UCSD-AML1 (cell line): ENCODE results near the gene SORL1.
A peak's percentile ranks its signal among the peaks of the same experiment; 100 is the strongest.

Experiments used
- DNase-seq: peaks from one replicate; lab custom pipeline; 2025; ENCODE audit not compliant: unreplicated experiment; lab: John Stamatoyannopoulos, UW

The SORL1 gene

DNA sequence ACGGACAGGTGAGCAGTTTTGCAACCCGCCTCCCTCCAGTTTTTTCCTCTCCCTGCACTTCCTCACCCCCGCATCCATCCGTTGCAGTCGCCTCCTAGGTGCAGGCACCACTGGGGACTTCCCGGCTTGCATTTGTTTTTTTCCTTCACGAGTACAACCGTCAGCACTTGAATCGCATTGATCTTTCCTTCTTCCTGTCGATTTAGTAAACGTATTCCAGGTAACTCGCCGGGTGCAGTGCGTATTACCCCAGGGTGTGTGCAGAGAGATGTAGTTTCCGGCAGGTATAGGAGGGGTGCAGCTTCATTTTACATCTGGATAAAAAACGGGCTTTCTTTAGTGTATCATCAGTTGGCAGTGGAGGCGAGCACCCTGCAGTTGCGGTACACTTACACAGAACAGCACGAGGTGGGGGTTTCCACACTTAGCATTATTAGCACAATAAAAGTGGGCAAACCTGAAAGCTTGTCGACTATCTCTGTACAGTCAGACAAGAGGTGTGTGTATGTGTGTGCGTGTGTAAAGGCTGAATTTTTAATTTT lies 566 bp downstream of the SORL1 start, which contains the start of gene SORL1-AS1:
Gene SORL1-AS1 (minus strand): TSS at position 359 of the 542 bp plus-strand sequence.
- no peak for DNase-seq

DNA sequence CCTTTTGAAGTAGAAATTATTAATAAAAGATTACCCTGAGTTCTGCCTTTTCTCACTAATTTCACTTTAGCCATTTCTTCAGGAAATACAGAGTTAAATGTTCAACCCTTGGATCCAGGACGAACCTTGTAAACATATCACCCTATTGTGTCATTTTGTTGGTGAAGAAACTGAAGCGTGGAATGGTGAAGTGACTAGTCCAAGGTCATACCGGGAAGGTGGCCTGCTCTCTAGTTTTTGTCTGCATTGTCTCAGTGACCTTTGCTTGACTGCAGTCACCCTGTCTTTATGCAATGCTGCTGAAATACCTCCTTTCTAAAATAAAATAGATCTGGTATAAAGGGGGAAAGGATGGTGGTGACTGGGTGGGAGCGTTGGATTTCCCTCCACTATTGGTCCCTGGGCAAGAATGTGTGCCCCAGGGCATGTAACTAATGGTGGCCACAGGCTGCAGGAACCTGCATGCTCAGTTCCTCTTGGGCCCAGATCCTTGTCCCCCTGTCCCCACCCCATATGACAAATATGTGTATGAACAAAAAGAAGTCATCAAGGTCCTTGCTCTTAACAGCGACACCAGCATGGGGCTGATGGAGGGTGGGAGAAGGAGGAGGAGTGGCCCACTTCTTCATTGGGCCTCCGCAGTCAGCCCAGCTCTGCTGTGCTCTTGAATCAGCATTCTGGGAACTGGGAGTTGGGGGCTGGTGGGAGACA lies 1.6 kb downstream of the SORL1 start:
- DNase-seq: no peak

DNA sequence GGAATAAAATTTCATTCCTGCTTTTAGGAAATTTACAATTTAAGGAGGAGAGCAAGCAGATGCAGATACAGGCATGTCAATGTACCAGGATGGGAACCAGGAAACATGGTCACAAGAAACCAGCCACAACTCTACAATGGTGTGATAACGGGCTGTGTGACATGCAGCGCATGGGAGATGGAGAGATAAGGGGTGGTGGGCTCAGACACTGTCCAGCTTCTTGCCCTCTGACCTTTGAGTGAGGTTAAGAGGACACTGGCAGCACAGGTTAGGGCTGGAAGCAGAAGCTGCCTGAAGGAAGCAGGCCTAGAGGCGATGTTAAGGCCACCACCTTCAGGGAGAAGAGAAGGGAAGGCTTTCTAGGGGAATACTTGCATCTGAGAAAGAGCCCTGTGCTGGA lies 3.0 kb downstream of the SORL1 start:
- DNase-seq: no peak

DNA sequence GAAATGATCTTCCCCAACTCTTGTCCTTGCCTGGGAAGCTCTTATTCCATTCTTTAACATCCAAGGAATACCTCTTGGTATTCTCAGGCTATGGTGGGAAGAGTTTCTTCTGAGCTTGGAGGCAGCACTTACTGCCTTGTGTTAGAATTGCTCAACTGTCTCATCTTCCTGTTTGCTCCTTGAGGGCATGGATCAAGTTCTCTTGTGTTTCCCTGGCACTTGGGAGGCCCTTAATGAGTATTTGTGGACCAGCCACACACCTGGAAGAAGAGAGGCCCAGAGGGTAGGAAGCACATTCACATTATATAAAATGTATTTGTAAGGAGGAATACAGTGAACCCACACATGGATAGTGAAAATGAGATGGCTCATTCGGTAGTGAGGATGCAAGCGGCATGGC lies 4.0 kb downstream of the SORL1 start:
- no peak for DNase-seq

DNA sequence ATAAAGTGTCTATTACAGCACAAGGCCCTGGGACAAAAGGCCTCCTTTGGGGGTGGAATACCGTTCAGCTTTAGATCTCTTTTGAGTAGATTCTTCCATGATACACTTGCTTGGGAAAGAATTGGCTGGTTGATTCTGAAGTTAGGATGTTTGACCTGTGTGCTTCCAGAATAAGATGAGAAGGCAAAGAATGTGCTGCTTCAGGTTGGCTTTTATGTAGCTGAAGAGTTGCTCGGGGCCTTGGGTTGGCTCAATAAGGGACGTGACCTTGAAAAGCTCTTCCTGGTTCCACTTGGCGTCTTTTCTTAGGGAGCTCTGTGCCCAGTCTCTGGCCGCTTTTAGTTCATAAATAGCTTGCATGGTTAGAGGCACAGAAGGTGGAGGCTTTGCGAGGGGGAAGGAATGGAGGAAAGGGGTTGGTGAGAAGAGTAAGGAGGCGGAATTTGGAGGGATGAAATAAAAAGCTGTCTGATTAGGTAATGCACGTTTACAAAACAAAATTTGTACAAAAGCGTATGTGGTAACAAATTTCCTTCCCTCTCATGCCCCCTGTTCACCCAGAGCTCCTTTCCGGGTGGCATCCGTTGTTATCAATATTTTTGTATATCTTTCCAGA lies 4.8 kb downstream of the SORL1 start:
- DNase-seq: no peak

DNA sequence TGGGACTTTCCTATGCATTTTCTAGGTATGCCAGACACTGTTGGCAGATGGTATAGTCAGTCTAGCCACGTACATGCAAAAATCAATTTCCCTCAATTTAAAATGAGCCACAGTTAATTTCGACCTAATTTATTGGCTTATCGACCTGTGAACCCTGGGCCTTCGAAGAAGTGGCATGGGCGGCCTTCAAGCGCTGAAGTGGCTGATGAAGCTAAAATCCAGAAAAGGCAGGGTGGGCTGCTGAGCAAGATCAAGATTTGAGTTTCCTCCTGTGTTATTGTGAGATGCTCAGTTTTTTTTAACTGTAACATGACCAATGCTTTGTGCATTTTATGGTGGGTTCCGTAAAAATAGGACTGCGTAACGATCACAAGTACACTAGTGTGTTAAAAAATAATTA lies 6.4 kb downstream of the SORL1 start:
- DNase-seq: no peak

DNA sequence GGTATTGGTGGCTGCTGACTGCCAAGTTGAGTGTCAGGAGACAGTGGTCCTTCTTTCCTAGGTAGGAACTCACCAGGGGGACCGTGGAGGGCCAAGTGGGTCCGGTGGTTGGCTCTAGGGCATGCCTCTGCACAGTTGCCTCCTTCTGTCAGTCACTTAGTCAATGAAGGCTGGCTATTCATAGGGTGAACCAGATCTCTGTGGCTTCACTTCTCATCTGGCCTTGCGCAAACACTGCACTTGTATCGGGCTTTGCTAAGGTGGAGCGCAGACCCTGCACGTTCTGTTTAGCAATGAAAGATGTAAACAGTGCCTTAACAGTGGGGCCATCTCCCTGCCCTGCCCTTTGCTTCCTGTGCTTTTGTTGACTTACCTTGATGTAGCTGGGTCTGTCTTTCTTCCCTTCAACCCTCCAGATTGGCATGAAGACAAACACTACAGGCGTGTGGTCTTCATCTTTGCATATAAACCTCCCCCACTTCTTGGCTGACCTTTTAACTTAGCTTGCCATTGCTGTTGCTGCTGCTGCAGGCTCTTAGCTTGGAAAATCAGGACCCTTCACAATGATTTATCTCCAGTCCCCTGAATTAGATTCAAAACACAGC lies 7.4 kb downstream of the SORL1 start:
- DNase-seq: no peak

DNA sequence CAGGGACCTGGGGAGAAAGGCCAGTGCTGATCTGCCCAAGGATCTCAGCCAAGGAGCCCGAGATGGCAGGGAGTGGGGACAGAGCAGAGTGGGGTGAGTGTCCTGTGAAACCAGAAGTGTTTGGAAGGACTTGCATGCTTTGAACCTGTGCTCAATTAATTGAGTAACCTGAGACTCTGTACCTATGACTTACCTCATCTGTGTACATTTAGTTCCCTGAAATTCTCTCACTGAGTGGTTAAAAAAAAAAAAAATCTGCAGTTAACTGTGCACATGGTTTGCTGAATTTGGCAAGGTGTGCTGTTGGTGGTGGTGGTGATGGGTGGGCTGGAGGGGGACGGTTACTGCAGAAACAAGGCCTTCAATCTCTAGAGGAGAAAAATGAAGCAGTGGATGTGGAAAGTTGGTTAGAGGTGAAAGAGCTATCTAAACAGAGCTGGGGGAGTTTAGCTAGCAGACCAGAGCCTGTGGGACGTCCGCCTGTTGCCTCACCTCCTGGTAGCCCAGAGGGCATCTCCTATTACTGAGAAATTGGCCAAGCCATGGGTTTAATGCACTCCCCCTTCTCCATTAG lies 8.9 kb downstream of the SORL1 start:
- no peak for DNase-seq

DNA sequence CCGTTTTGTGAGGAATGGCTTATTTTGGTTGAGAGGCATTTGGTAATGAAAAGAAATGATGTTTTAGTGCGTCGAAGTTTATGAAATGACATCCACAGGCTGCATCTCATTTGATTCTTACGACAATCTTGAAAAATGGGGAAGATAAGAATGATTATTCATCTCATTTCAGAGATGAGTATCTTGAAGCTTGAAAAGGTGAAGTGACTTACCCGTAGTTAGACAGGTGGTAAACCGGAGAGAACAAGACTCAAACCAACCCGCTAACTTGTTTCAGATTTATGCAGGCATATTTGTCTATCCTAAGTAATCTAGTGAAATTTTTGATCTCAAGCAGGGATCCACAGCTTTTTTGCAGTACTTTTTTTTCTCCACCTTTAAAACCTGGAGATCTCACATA lies 9.7 kb downstream of the SORL1 start:
- DNase-seq: no peak

DNA sequence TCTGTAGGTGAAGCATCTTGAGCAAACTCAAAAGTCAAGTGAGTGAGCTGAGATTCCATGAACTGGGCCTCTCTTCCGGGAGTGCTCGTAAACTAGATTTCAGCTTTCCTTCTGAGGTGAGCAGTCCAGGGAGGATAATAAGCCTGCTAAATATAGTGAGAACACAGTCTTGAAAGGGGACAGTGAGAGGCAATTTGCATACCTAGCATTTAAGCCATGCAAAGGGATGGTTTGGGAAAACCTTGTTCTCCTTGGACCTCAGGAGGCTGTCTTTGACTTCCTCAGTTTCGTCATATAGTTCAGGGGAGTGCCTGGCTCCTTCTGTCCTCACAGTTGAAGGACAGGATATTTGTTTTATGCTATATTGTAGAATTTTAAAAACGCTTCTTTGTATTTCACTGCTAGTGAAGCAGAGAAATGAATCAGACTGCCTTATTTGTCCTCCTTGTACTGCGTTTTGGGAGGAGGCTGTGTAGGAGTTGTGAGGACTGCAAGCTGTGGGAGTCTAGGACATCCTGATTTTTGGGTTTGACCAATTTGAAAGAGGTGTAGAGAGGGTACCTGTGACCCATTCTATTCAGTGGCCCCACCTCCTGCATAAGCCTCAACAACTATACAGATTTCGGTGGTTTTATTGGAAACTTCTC lies 11.7 kb downstream of the SORL1 start:
- DNase-seq: no peak

DNA sequence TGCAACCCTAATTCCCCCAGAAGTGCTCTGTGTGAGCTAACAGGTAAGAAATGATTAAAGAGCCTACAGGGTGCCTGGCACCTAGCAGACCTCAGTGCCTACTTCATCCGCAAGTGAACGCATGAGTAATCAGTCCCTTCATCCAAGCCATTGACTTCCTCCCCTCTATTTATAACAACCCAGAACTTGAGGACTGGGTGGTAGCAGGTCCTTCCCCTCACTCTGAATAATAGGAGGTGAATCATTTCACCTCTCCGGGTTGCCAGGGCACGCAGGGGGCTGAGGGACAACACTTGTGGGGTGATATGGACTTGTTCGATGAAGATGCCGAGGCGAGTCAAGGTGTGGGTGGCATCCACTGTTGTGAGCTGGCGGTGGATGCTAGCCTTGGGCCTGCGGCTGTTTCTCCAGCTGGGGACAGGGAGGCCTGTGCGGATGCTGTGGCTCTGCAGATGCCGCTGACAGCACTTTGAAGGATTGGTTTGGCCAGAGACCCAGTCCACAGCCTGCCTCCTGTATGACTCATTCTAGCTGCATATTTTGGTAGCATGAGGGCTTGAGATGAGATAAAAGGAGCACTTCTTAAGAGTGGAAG lies 12.3 kb downstream of the SORL1 start:
- peak; percentile 68 for DNase-seq

DNA sequence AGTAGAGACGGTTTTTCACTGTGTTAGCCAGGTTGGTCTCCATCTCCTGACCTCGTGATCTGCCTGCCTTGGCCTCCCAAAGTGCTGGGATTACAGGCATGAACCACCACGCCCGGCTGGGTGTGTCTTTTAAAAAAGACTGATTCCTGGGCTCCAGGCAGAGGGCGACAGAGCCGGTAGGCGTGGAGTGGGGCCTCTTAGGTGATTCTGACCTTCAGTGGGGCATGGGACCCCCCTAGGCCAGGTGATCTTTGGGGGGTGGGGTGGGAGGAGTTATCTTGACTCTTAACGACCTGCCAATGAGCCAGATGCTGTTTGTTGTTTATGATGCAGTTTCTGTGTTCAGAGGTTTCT lies 13.6 kb downstream of the SORL1 start:
- DNase-seq: no peak

DNA sequence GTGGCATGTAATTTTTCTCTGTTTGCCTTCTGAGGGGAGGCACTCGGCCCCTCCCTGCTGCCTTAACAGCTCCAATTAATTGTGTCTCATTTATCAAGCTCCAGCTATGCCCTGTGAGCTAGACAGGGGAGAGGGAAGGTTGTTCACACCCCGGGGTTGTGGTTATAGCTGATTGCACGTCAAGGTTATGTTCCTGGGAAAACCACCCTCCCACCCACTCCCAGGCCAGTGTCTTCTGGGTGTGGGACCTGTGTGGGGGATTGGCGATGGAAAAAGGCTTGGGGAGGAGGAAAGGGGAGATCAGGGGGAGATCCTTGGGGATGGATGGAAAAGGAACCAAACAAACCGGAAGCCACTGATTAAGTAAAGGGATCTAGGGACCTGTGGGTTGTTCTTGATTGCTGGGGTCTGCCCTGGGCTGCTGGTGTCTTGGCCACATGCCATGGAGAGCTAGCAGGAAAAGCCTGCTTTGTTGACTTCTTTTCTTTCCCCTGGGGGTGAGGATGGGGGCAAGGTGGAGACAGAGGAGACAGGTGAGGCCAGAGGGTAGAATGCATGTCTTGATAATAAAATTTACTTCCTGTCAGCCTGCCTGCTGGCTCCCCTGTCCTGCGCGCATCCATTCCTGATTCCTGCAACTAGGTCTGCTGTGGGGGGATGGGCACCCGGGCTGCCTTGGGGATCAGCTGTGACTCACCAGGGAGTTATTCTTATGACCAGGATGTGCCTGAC lies 14.1 kb downstream of the SORL1 start:
- DNase-seq: peak; percentile 52

DNA sequence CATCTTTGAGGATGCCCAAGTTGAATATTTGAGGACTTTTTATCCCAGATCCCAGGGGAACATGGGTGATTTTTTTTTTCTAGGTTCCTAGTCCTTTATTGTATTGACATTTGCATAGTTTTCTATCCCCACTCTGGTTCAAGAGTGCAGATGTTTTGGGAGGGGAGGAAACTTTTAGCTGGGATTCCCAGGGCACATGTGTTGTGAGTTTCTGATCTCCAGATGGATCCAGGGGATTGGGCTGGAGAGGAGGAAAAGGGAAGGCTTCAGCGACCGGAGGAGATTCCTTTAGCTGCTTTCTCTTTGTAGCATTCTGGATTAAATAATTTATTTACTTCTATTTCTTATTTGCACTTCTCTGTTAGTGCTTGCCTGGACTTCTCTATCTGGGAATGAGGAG lies 15.4 kb downstream of the SORL1 start:
- no peak for DNase-seq

DNA sequence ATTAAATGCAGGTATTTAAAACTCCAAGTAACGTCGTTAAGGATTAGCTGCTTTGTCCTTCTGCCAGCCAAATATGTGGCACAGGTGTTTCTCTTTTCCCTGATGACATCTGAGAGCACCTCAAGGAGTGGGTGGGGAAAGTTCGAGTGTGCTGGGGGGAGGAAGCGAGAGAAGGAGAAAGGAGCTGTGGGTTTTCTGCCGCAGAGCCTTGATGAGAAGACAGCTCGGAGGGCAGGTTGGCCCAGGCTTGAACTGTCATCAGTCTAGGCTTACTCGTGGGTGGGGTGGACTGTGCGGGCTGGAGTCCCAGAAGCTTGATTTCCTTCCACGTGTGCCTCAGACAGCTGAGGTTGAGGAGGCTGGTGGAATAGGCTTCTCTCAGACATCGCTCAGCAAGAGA lies 15.9 kb downstream of the SORL1 start:
- no peak for DNase-seq

DNA sequence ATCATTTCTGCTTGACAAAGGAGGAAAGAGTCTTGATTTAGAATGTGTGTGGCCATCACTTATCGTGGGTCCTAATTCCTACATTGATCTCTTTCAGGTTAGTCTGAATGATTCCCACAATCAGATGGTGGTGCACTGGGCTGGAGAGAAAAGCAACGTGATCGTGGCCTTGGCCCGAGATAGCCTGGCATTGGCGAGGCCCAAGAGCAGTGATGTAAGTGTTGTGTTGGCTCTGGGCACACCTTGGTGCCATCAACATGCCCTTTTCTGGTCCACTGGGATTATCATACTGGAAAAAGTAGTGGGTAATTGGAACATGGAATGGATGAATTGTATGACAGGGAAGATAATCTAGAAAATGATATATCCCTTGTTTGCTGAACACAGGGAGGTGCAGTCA lies 17.8 kb downstream of the SORL1 start:
- no peak for DNase-seq

DNA sequence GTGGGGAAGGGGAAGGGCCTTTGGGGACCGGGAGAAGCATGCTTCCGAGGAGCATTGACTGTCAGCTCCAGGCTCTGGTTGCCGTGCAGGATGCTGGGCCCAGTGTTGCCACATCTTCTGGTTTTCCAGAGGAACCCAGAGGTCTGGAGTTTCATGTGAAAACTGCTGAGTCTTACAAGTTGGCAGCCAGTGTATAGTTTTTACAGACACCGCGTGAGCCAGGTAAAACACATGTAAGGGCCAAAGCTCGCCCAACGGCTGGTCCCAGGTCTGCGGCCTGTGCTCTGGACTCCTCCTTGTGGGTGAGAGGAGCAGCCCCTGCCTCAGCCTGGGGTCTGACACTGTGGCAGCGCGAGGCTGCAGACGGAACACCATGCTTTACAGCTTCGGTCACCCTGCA lies 19.1 kb downstream of the SORL1 start:
- DNase-seq: no peak

DNA sequence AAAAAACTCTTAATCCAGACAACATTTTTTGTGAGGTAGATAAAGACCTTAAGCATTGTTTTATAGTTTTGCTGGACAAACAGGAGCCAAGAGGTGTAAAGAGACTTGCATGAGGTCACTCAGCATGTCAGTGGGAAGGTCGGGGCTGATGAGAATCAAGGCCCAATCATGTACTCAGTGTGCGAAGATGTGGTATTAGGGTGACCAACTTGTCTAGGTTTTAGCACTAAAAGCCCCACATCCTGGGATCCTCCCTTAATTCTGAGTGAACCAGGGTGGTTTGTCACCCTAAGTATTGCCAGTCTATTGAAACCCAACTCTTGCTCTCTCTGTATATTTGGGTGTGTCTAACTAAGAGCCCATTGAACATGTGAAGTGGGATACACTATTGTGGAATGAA lies 20.2 kb downstream of the SORL1 start:
- DNase-seq: no peak

DNA sequence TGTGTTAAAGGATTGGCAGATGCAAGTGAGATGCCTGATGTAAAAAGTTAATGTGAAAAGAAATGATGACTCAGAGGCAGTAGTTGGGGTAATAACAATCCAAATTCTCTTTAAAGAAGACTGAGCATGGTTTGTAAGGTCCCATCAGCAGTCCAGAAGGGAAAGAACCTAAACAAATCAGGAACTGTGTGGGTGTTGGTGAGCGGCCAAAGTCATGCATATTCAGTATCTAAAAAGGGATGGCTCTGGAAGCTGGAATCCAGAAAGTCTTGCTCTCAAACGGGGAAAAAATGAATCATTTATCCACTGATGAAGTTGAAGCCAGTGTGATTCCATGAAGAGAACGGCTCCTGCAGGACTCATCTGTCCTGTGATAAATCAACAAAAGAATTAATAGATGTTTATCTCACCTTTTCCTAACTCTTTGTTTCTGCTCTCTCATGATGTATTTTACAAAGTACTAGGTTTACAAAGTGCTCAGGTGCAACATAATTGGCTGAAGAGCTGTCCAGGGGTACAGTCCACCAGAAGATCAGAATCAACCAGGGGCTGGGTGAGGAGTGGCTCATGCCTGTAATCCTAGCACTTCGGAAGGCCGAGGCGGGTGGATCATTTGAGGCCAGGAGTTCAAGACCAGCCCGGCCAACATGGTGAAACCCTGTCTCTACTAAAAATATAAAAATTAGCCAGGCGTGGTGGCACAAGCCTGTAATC lies 21.1 kb downstream of the SORL1 start:
- no peak for DNase-seq

DNA sequence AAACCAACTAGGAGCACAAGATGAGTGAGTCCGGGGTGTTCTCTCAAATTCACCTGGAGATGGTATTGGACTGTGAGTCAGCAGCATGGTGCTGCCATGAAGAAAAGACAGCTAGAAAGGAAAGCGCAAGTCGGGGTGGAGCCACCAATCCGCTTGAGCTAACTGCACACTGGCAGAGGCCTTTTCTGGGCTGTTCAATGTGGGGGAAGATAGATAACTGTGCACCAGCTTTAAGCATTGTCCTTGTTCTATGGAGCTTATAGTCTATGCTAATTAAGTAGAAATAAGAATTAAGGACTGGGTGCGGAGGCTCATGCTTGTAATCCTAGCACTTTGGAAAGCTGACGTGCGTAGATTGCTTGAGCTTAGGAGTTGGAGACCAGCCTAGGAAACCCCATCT lies 22.6 kb downstream of the SORL1 start:
- DNase-seq: no peak
